ENCODE measurements around the gene GFY.

- TF ChIP-seq POLR2A (IDR thresholded peaks at IDR 0.05), result no peak
- TF ChIP-seq CTCF (IDR thresholded peaks at IDR 0.05), result no peak
Measured at GRCh38 chr19:49438261-49438660, 13.1 kb downstream of the GFY start.

All from lower leg skin (tissue), 3 donors.